NOMO-1 (cell line): ENCODE measurements around the gene TTC21A.

ENCODE experiments used
- DNase-seq, 2 experiments: peaks; one replicate each; lab custom pipeline; 2025; ENCODE audit not compliant: unreplicated experiment in 2 of 2; lab: John Stamatoyannopoulos, UW

The TTC21A gene

DNA sequence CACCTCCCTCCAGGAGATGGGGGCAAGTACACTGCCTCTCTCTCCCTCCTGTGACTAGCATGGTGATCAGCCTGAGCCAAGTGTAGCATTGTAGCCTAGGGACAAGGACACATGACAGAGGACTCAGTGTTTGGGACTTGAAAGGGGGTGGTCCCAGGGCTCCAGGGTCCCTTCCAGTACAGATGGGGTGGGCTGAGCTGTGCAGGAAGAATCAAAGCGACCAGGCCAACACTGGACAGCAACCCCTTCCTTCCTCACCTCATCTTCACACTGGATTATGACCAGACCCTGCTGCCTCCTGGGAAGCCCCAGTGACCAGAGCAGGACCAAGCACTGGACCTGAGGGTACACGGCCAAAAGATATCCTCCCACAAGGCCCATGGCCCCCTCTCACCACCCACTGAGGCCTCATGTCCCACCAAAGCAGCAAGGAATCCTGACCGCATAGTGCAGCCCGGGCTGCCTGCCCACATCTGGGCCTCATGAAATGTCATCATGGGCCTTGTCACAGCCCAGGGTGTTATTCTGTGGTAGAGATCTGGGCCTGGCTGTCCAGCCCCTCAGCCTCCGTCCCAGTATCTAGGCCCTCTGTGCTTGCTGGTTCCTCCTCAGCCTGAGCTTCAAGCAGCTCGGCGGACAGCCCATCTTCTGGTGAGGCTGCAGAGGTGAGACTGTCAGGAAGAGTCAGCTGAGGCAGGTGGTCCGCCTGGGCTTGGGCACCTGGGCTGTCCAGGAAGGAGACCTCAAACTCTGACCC is 9.6 kb upstream of the TTC21A start:
- no peak for DNase-seq

GRCh38 chr3:39098473-39099000 is 8.9 kb upstream of the TTC21A start:
- no peak for DNase-seq

DNA sequence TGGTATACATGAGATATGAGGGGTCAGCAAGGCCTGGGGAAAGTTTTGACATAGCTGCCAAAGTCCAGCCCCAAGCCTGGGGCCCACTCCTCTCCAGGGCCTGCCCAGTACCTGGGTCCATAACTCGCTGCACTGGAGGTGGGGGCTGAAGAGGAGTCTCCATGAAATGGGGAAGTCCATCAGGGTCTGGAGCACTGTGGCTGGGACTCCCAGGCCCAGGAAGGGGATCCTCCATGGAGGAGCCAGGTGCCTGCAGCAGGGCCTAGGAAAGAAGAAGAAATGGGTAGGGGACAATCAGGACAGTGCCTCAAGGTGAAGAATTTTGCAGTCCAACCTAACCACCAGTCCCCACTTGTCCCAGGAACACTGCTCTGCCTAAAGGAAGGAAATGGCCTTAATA is 8.2 kb upstream of the TTC21A start:
- no peak for DNase-seq

GRCh38 chr3:39099738-39100499 is 7.6 kb upstream of the TTC21A start:
- DNase-seq: no peak

- DNase-seq: no peak
Measured at GRCh38 chr3:39100500-39100886, 7.0 kb upstream of the TTC21A start.

DNA sequence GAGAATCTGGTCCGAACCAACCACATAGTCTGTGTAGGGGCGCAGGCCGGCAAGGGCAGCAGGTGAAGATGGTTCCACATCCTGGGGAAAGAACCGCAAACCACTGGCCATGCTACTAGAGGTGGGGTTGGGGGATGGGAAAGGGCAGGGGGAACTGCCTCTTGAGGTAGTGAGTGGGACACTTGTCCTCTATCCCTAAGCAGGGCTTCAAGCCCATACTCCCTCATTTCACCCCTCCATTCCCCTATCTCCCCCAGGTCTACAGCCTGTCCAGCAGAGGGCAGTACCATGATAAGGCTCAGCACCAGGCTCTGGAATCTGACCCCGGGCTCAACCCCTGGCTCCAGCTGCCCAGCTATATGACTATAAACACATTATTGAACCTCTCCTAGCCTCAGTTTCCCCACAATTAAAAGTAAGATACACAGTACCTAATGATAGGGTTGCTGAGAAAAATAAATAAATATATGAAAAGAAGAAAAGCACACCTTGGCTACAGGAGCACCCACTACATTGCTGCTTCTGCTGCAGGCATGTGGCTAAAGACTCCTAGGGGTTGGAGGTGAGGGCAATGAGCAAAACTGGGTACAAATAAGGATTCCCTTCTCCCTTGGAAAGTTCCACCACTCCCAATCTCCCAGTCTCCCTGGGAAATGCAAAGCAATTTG is 6.3 kb upstream of the TTC21A start:
- peak; percentile 29 to 39 for DNase-seq

GRCh38 chr3:39102504-39103323 is 4.8 kb upstream of the TTC21A start:
- no peak for DNase-seq

- DNase-seq: no peak
Measured at GRCh38 chr3:39103324-39103693, 4.2 kb upstream of the TTC21A start.

GRCh38 chr3:39103791-39104552 is 3.5 kb upstream of the TTC21A start:
- DNase-seq: no peak

DNA sequence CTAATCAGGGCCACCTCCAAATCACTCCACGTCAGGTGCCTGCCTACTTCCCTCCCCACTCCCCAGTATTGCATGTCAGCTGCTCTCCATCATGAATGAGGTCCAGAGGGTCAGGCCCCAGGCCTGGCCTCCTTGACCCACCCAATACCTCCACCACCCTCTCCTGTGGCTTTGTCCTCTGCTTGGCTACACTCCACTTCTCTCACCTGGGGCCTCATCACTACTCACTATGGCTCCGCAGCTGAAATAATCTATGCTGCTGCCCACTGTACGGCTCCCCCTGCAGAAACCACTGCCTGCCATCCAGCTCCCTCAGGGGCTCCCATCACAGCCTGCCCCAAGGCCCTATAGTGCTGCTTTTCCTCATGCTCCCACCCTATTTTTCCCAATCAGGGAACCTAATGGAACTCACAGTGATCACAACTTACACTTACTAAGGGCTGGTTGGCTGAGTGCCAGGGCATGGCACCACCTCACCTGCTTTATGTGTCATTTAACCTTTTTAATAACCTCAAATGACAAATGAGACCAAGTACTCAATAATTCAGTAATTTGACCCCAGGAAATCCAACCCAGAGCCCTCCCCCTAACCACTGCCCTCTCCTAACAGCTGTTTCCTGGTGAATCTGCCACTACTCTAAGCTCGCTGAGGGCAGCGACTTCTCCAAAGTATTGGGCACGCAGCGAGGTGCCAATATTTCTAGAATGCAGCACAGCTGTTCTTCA is 2.4 kb upstream of the TTC21A start:
- no peak for DNase-seq

DNA sequence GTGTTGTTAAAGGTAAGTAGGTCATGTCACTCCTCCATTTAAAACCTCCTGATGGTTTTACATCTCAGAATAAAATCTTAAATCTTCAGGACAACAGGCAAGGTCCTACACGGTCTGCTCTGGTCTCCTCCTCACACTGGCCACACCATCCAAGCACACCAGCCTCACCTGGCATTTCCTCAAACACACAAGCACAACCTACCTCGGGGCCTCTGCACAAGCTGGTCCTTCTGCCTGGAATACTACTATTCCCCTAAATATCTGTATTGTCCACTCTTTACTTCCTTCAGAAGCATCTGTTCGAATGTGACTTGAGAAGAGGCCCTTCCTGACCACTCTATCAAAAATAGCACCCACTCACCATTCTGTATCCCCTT is 1.8 kb upstream of the TTC21A start:
- DNase-seq: no peak

DNA sequence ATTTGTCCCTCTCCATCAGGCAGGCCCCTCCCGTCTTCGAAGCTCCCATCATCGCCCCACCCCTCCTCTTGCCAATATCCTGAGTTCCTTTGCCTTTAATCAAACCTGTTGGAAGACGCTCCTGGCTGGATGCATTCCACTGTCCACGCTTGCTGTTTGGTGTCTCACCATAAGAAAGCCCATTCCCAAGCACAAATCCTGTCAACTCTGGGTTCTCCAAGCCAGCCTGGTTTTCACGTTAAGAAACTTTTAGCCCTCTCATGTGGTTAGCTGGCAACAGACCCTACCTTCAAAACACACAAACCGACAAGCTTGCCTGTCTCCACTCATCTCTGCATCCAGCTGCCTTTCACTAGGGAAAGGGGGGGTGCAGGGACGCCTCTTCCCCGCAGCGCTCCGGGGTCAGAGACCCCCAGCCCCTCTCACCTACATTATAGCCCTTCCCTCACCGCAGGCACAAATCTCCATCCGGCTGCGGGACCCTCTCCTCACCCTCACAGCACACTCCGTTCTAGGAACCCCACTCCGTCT is 1.1 kb upstream of the TTC21A start:
- no peak for DNase-seq

GRCh38 chr3:39106851-39107387 is 561 bp upstream of the TTC21A start:
- DNase-seq: no peak

- peak; percentile 74 to 78 for DNase-seq
Measured at GRCh38 chr3:39108200-39108710, 775 bp downstream of the TTC21A start.

DNA sequence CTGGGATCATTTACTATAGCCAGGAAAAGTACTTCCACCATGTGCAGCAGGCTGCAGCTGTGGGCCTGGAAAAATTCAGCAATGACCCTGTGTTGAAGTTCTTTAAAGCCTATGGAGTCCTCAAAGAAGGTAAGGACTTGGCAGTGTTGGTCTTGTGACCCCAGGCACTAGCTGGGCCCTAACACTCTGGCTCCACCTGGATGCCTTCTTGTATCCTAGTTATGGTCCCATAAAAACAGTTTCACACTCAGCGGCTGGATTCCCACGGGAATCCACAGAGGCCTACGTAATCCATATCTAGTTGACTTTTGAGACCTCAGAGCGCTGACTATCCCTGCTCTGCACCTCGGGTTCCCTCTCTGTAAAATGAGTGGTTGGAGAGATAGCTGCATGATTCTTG is 1.6 kb downstream of the TTC21A start:
- DNase-seq: no peak

DNA sequence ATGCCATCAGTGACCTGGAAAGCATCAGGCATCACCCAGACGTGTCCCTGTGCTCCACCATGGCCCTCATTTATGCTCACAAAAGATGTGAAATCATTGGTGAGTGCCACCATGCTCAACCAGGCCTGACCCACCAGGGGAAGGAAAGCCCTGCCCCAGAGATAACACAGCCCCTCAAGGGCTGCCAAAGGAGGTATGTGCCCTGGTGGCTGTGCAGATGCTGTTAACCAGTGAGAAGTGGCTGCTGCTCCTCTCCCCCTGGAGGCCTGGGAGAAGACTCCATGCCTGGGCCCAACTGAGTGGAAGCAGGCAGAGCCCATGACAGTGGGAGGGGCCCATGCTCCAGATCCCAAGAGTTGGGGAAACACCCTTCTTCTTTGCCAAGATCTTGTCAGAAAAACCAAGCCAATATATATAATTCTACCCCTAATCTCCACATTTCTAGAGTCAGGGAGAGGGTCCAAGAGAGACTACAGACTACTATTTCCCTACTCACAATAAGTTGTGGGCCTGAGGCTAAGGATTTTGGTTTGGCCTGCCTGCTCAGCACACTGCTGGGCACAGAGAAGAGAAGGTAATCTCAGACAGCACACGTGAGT is 2.7 kb downstream of the TTC21A start:
- DNase-seq: no peak

GRCh38 chr3:39112113-39112512 is 4.6 kb downstream of the TTC21A start:
- no peak for DNase-seq

GRCh38 chr3:39112535-39112934 is 5.1 kb downstream of the TTC21A start:
- DNase-seq: no peak
